OCI-LY3 (cell line): Measurements from ENCODE around the gene STARD13.

Source experiments
- H2AFZ ChIP-seq: fragments of 200-600, 300-600 bp; shearing (Covaris generic); 2 replicates; pipeline ENCODE4 v1.6.0; 2014; ENCODE audit warnings: antibody characterized with exemption, low read depth, low read length
- H3K27ac ChIP-seq: fragments of 200-600, 300-600 bp; sonication (generic); 2 replicates; pipeline ENCODE4 v1.5.1; 2014; ENCODE audit warnings: mild to moderate bottlenecking, low read length, moderate library complexity, mixed read lengths
- H3K27me3 ChIP-seq: fragments of 200-600, 300-600 bp; sonication (generic); 2 replicates; pipeline ENCODE4 v1.6.1; 2014; ENCODE audit warnings: low read depth, low read length, mixed read lengths
- H3K36me3 ChIP-seq: fragments of 200-600, 300-600 bp; sonication (generic); replicated peaks from 2 replicates; pipeline ENCODE3; 2014; ENCODE audit warnings: low read depth, low read length, mixed read lengths
- H3K4me1 ChIP-seq: fragments of 300-600, 200-600 bp; sonication (generic); 2 replicates; pipeline ENCODE4 v1.6.1; 2014; ENCODE audit warnings: low read length, mixed read lengths
- H3K4me2 ChIP-seq: fragments of 200-600, 300-600 bp; sonication (generic); 2 replicates; pipeline ENCODE4 v1.6.1; 2014; ENCODE audit warnings: low read length, mixed read lengths
- H3K4me3 ChIP-seq: fragments of 300-600, 200-600 bp; sonication (generic); 2 replicates; pipeline ENCODE4 v1.5.1; 2014; ENCODE audit warnings: antibody characterized with exemption, mild to moderate bottlenecking, low read length, moderate library complexity
- H3K79me2 ChIP-seq: fragments of 300-600, 200-600 bp; shearing (Covaris generic); 2 replicates; pipeline ENCODE4 v1.6.1; 2014; ENCODE audit warnings: mild to moderate bottlenecking, low read length, mixed read lengths
- H3K9ac ChIP-seq: fragments of 300-600, 200-600 bp; shearing (Covaris generic); 2 replicates; pipeline ENCODE4 v1.6.0; 2014; ENCODE audit warnings: mild to moderate bottlenecking, low read length, moderate library complexity
- H3K9me3 ChIP-seq: fragments of 200-600, 300-600 bp; shearing (Covaris generic); 2 replicates; pipeline ENCODE4 v1.6.1; 2014; ENCODE audit warnings: low read length, mixed read lengths; ENCODE audit not compliant: insufficient read depth
- H4K20me1 ChIP-seq: fragments of 200-600, 300-600 bp; sonication (generic); 2 replicates; pipeline ENCODE4 v1.6.1; 2016; ENCODE audit warnings: low read length, mixed read lengths; ENCODE audit not compliant: insufficient read depth
- CTCF ChIP-seq: fragments of 200-600, 300-600 bp; sonication (generic); IDR thresholded peaks from 2 replicates; pipeline ENCODE4 v1.5.1; 2014; ENCODE audit warnings: antibody characterized with exemption, low read length, low read depth
- EZH2phosphoT487 ChIP-seq: fragments of 200-600 bp; shearing (Covaris generic); IDR thresholded peaks from 2 replicates; pipeline ENCODE4 v1.6.1; 2018; ENCODE audit warnings: antibody characterized with exemption, mixed run types, low read depth

STARD13 gene

GRCh38 chr13:33287142-33287882 is 1.8 kb upstream of the STARD13 start:
- TF ChIP-seq EZH2phosphoT487 (no peak), CTCF (no peak)
- Histone ChIP-seq H3K9me3 (no peaks in the 10 kb centered on the region), H3K27ac (no peak overlapping the region), H3K79me2 (no peaks in the 10 kb centered on the region), H3K27me3 (0 out of 2 replicates have a peak, but pooled peaks cover 8% of the 10 kb centered on the region), H3K4me3 (no peak overlapping the region), H4K20me1 (no peaks in the 10 kb centered on the region), H3K36me3 (no peaks in the 10 kb centered on the region), H3K4me1 (no peaks in the 10 kb centered on the region), H3K4me2 (no peak overlapping the region), H2AFZ (no peak overlapping the region), H3K9ac (no peak overlapping the region)

- 0 out of 2 replicates have a peak, but pooled peaks cover 8% of the 10 kb centered on the region for H3K27me3 ChIP-seq
- no peaks in the 10 kb centered on the region for H3K4me1 ChIP-seq
- H3K36me3 ChIP-seq, result no peaks in the 10 kb centered on the region
- H3K4me3 ChIP-seq, result no peak overlapping the region
- H3K9me3 ChIP-seq, result no peaks in the 10 kb centered on the region
- H4K20me1 ChIP-seq, result no peaks in the 10 kb centered on the region
- no peak overlapping the region for H3K9ac ChIP-seq
- no peak overlapping the region for H2AFZ ChIP-seq
- no peak overlapping the region for H3K27ac ChIP-seq
- TF ChIP-seq EZH2phosphoT487 (no peak), CTCF (no peak)
- H3K79me2 ChIP-seq, result no peaks in the 10 kb centered on the region
- H3K4me2 ChIP-seq, result no peak overlapping the region
Measured at GRCh38 chr13:33286128-33286527, 573 bp upstream of the STARD13 start.

- H3K4me3 ChIP-seq, result no peak overlapping the region
- no peaks in the 10 kb centered on the region for H3K4me1 ChIP-seq
- no peaks in the 10 kb centered on the region for H3K79me2 ChIP-seq
- no peak overlapping the region for H2AFZ ChIP-seq
- no peak overlapping the region for H3K4me2 ChIP-seq
- H3K27me3 ChIP-seq, result 0 out of 2 replicates have a peak, but pooled peaks cover 8% of the 10 kb centered on the region
- no peak overlapping the region for H3K9ac ChIP-seq
- no peaks in the 10 kb centered on the region for H3K36me3 ChIP-seq
- no peaks in the 10 kb centered on the region for H3K9me3 ChIP-seq
- H3K27ac ChIP-seq, result no peak overlapping the region
- no peaks in the 10 kb centered on the region for H4K20me1 ChIP-seq
- no peak for TF ChIP-seq CTCF
- no peak for TF ChIP-seq EZH2phosphoT487
Measured at GRCh38 chr13:33284916-33285315, 639 bp downstream of the STARD13 start.

- no peak overlapping the region for H2AFZ ChIP-seq
- H4K20me1 ChIP-seq, result no peaks in the 10 kb centered on the region
- no peaks in the 10 kb centered on the region for H3K36me3 ChIP-seq
- H3K27me3 ChIP-seq, result 0 out of 2 replicates have a peak, but pooled peaks cover 8% of the 10 kb centered on the region
- H3K79me2 ChIP-seq, result no peaks in the 10 kb centered on the region
- no peak overlapping the region for H3K4me2 ChIP-seq
- TF ChIP-seq CTCF (no peak), EZH2phosphoT487 (no peak)
- H3K4me1 ChIP-seq, result no peaks in the 10 kb centered on the region
- H3K9ac ChIP-seq, result no peak overlapping the region
- H3K9me3 ChIP-seq, result no peaks in the 10 kb centered on the region
- H3K27ac ChIP-seq, result no peak overlapping the region
- H3K4me3 ChIP-seq, result no peak overlapping the region
Measured at GRCh38 chr13:33284031-33284430, 1.5 kb downstream of the STARD13 start.
